Measurements from ENCODE around the gene NMRAL1. TPM values are rescaled to one million over a fixed set of nuclear protein-coding genes. Genes with fewer than 3 reads are reported as not detected.

The NMRAL1 gene
- total and polyA plus RNA-seq, 10 of the 15 experiments (the other 5 are each of a cell fraction or from before 2014, with no cell fraction given), result 4.8 to 102 (median 62.5) TPM

DNA sequence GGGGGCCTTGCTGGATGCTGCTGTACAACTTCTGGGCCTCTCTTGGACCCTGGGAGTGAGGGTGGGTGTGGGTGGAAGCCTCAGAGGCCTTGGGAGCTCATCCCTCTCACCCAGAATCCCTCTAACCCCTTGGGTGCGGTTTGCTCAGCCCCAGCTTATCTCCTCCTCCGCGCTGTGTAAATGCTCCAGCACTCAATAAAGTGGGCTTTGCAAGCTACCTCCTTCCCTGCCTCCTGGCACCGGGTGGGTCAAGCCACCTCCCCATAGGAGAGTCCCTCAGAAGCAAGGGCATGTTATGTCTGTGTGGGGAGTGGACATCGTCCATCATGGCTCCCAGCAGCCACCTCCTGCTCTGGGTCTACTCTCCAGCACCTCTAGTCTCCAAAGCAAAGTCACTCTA lies 35.7 kb upstream of the NMRAL1 start:
- CTCF ChIA-PET, result interaction anchor here (1.1 to 6.5 kb wide), 3 partner anchors 9 to 36 kb away, joined by 4 to 90 read pairs (median 5); no protein-coding TSS in a partner anchor
- no peaks in the 10 kb centered on the region for H3K27me3 ChIP-seq (replicated peaks in 1 of 2; ENCODE audit: control insufficient read depth in 2 of 2, insufficient read depth in 2 of 2, low read length in 1 of 2)
- ATAC-seq (no peak), DNase-seq (ENCODE audit: low read depth, low spot score) (no peak), FAIRE-seq (no peak)
- H3K9ac ChIP-seq (ENCODE audit: control insufficient read depth, insufficient read depth, low read length), result no peak overlapping the region
- no peak overlapping the region for H3K4me2 ChIP-seq (ENCODE audit: control insufficient read depth, insufficient read depth)
- H4K20me1 ChIP-seq (ENCODE audit: control insufficient read depth, insufficient read depth), result no peaks in the 10 kb centered on the region
- H3K36me3 ChIP-seq (ENCODE audit: control insufficient read depth in 2 of 2, insufficient read depth in 2 of 2, low read length in 1 of 2), result peaks cover 24 to 53% of the 10 kb centered on the region in 2 experiments; a peak in 3 of 4 replicates
- WGBS (ENCODE audit: insufficient coverage, insufficient replicate concordance, low lambda C conversion rate, missing lambda C conversion rate), result over 99% methylated on average over 5 of the region's 5 CpGs
- RAD21 ChIA-PET (ENCODE audit: unreplicated experiment), result no interaction called here
- SMC1A ChIA-PET (ENCODE audit: uncharacterized antibody, unreplicated experiment), result interaction anchor here (0.7 to 2.1 kb wide), 2 partner anchors 9 to 53 kb away, joined by 3 to 6 read pairs; no protein-coding TSS in a partner anchor
- H3K4me3 ChIP-seq, result no peak overlapping the region
- H3K27ac ChIP-seq (ENCODE audit: control insufficient read depth, insufficient read depth), result no peak overlapping the region
- H3K79me2 ChIP-seq (ENCODE audit: control insufficient read depth, insufficient read depth, low read length), result no peaks in the 10 kb centered on the region; the same call in 1 of the 2 replicates
- intact Hi-C loops (cut with micrococcal nuclease; ENCODE audit: unreplicated experiment), result loop anchor here (10.0 kb wide), 2 partner anchors 105 to 445 kb away; partner anchors contain the start of genes SEC14L5 and UBALD1
- no peaks in the 10 kb centered on the region for H3K9me3 ChIP-seq (replicated peaks; ENCODE audit: control insufficient read depth, insufficient read depth, low read length)
- H2AFZ ChIP-seq (ENCODE audit: control insufficient read depth, low read depth, low read length), result no peak overlapping the region
- BruUV-seq (replicated peaks), result no TSS peak
- TF ChIP-seq ZNF24 (IDR thresholded peaks at IDR 0.05) (no peak), WRNIP1 (IDR thresholded peaks at IDR 0.05; ENCODE audit: borderline replicate concordance, low read depth, low read length) (no peak), NFIC (IDR thresholded peaks at IDR 0.05; ENCODE audit: low read depth, low read length) (no peak), CHD1 (IDR thresholded peaks at IDR 0.05; ENCODE audit: low read depth, low read length) (no peak), IKZF2 (IDR thresholded peaks at IDR 0.05) (no peak), SRF (IDR thresholded peaks at IDR 0.05; ENCODE audit: low read depth in 2 of 2, low read length in 2 of 2) (no peak), STAT3 (IDR thresholded peaks at IDR 0.05; ENCODE audit: low read depth, low read length) (no peak), RAD51 (IDR thresholded peaks at IDR 0.05) (no peak), SUZ12 (IDR thresholded peaks at IDR 0.05; ENCODE audit: unreplicated experiment) (no peak), CBX3 (IDR thresholded peaks at IDR 0.05; ENCODE audit: borderline replicate concordance, low read depth) (no peak), MEF2B (IDR thresholded peaks at IDR 0.05; ENCODE audit: partially characterized antibody, poor library complexity, severe bottlenecking) (no peak), LARP7 (IDR thresholded peaks at IDR 0.05) (no peak)
- TF ChIP-seq, protein P1, sequence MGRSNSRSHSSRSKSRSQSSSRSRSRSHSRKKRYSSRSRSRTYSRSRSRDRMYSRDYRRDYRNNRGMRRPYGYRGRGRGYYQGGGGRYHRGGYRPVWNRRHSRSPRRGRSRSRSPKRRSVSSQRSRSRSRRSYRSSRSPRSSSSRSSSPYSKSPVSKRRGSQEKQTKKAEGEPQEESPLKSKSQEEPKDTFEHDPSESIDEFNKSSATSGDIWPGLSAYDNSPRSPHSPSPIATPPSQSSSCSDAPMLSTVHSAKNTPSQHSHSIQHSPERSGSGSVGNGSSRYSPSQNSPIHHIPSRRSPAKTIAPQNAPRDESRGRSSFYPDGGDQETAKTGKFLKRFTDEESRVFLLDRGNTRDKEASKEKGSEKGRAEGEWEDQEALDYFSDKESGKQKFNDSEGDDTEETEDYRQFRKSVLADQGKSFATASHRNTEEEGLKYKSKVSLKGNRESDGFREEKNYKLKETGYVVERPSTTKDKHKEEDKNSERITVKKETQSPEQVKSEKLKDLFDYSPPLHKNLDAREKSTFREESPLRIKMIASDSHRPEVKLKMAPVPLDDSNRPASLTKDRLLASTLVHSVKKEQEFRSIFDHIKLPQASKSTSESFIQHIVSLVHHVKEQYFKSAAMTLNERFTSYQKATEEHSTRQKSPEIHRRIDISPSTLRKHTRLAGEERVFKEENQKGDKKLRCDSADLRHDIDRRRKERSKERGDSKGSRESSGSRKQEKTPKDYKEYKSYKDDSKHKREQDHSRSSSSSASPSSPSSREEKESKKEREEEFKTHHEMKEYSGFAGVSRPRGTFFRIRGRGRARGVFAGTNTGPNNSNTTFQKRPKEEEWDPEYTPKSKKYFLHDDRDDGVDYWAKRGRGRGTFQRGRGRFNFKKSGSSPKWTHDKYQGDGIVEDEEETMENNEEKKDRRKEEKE (IDR thresholded peaks at IDR 0.05), result no peak
- peaks cover 32% of the 10 kb centered on the region for H3K4me1 ChIP-seq (ENCODE audit: control insufficient read depth, insufficient read depth, low read length)
- POLR2A ChIA-PET, result no interaction called here
- in situ Hi-C loops (cut with MboI), result loop anchor here (10.0 kb wide), 1 partner anchor 445 kb away; the partner anchor contains the start of gene SEC14L5

All from GM12878 (cell line).